HEK293 (cell line): ENCODE measurements around the gene VWA3A.

Experiments
- CTCF ChIA-PET: fragments of 350-600 bp; formaldehyde crosslinking; extraction: SDS; loops from one replicate; lab custom pipeline; 2021; ENCODE audit warnings: antibody characterized with exemption; lab: Yijun Ruan, JAX
- POLR2A ChIA-PET: fragments of 300-600 bp; formaldehyde crosslinking; extraction: SDS; loops from one replicate; lab custom pipeline; 2020; ENCODE audit warnings: antibody characterized with exemption, inconsistent platforms; lab: Yijun Ruan, JAX
- H3K27ac ChIP-seq: fragments of 200-500 bp; sonication (Bioruptor generic); 2 replicates; pipeline ENCODE4 v1.5.1; 2014; ENCODE audit warnings: low read depth, low read length, control low read depth, inconsistent platforms; ENCODE audit errors: extremely low read depth
- H3K36me3 ChIP-seq, 2 experiments: fragments of 200-500 bp in 1 of 2; sonication (Bioruptor generic) in 1 of 2; 1 replicate in 1 of 2; 2 replicates in 1 of 2; pipeline ENCODE4 v1.5.1; 2014 to 2017; ENCODE audit warnings: inconsistent platforms in 2 of 2, low read length in 2 of 2; ENCODE audit not compliant: control insufficient read depth in 2 of 2, insufficient read depth in 1 of 2
- H3K4me1 ChIP-seq: fragments of 200-500 bp; sonication (Bioruptor generic); 2 replicates; pipeline ENCODE4 v1.5.1; 2014; ENCODE audit warnings: mild to moderate bottlenecking, low read length, inconsistent platforms; ENCODE audit not compliant: control insufficient read depth, insufficient read depth
- H3K4me3 ChIP-seq: 2 replicates; pipeline ENCODE4 v1.5.1; 2011; ENCODE audit warnings: low read depth, mild to moderate bottlenecking, control low read depth, low read length, moderate library complexity
- H3K9me3 ChIP-seq: fragments of 200-500 bp; sonication (Bioruptor generic); 2 replicates; pipeline ENCODE4 v1.5.1; 2014; ENCODE audit warnings: low read depth, low read length, inconsistent platforms; ENCODE audit not compliant: control insufficient read depth, insufficient read depth
- GLIS1 ChIP-seq: fragments of 450-650 bp; formaldehyde crosslinking; IDR thresholded peaks from 2 replicates; pipeline ENCODE4 v1.5.1; 2016; ENCODE audit warnings: missing biosample characterization, missing genetic modification characterization
- KLF16 ChIP-seq: fragments of 450-650 bp; formaldehyde crosslinking; IDR thresholded peaks from 2 replicates; pipeline ENCODE4 v1.5.1; 2017; ENCODE audit warnings: missing biosample characterization, missing genetic modification characterization
- KLF9 ChIP-seq: fragments of 450-650 bp; formaldehyde crosslinking; IDR thresholded peaks from 2 replicates; pipeline ENCODE4 v1.5.1; 2016; ENCODE audit warnings: missing biosample characterization, missing genetic modification characterization, low read depth
- SP2 ChIP-seq: fragments of 450-650 bp; formaldehyde crosslinking; IDR thresholded peaks from 2 replicates; pipeline ENCODE4 v1.5.1; 2016; ENCODE audit warnings: missing biosample characterization, missing genetic modification characterization
- ZNF433 ChIP-seq: fragments of 450-650 bp; formaldehyde crosslinking; IDR thresholded peaks from 2 replicates; pipeline ENCODE4 v1.5.1; 2016; ENCODE audit warnings: missing biosample characterization, missing genetic modification characterization, low read depth
- ZNF501 ChIP-seq: fragments of 450-650 bp; formaldehyde crosslinking; IDR thresholded peaks from 2 replicates; pipeline ENCODE4 v1.5.1; 2016; ENCODE audit warnings: missing biosample characterization, missing genetic modification characterization
- ZNF585B ChIP-seq: fragments of 450-650 bp; formaldehyde crosslinking; IDR thresholded peaks from 2 replicates; pipeline ENCODE4 v1.5.1; 2016; ENCODE audit warnings: missing biosample characterization, missing genetic modification characterization
- ZNF610 ChIP-seq: fragments of 450-650 bp; formaldehyde crosslinking; IDR thresholded peaks from 2 replicates; pipeline ENCODE4 v1.5.1; 2016; ENCODE audit warnings: missing biosample characterization, missing genetic modification characterization, borderline replicate concordance
- ZNF624 ChIP-seq: fragments of 450-650 bp; formaldehyde crosslinking; IDR thresholded peaks from 2 replicates; pipeline ENCODE4 v1.5.1; 2017; ENCODE audit warnings: missing biosample characterization, missing genetic modification characterization
- ZNF660 ChIP-seq: fragments of 450-650 bp; IDR thresholded peaks from 2 replicates; pipeline ENCODE4 v1.5.1; 2018; ENCODE audit warnings: missing biosample characterization, mild to moderate bottlenecking, missing genetic modification characterization
- ZNF701 ChIP-seq: fragments of 450-650 bp; formaldehyde crosslinking; IDR thresholded peaks from 2 replicates; pipeline ENCODE4 v1.5.1; 2016; ENCODE audit warnings: missing biosample characterization, missing genetic modification characterization
- ZNF76 ChIP-seq: fragments of 450-650 bp; formaldehyde crosslinking; IDR thresholded peaks from 2 replicates; pipeline ENCODE4; 2016; ENCODE audit warnings: low read depth, missing biosample characterization, missing genetic modification characterization, borderline replicate concordance
- TF ChIP-seq, protein P1 (sequence below): fragments of 450-650 bp; formaldehyde crosslinking; IDR thresholded peaks from 2 replicates; pipeline ENCODE4 v1.5.1; 2016; ENCODE audit warnings: missing biosample characterization, missing genetic modification characterization
- TF ChIP-seq, protein P2 (sequence below): fragments of 450-650 bp; formaldehyde crosslinking; IDR thresholded peaks from 2 replicates; pipeline ENCODE4 v1.5.1; 2016; ENCODE audit warnings: missing biosample characterization, missing genetic modification characterization
- TF ChIP-seq, protein P3 (sequence below): fragments of 450-650 bp; formaldehyde crosslinking; IDR thresholded peaks from 2 replicates; pipeline ENCODE4 v1.5.1; 2016; ENCODE audit warnings: missing biosample characterization, missing genetic modification characterization
- TF ChIP-seq, protein P4 (sequence below): fragments of 450-650 bp; formaldehyde crosslinking; IDR thresholded peaks from 2 replicates; pipeline ENCODE4 v1.5.1; 2017; ENCODE audit warnings: missing biosample characterization, missing genetic modification characterization
- TF ChIP-seq, protein P5 (sequence below): fragments of 450-650 bp; formaldehyde crosslinking; IDR thresholded peaks from 2 replicates; pipeline ENCODE4 v1.5.1; 2017; ENCODE audit warnings: missing biosample characterization, missing genetic modification characterization
- TF ChIP-seq, protein P6 (sequence below): fragments of 450-650 bp; formaldehyde crosslinking; IDR thresholded peaks from 2 replicates; pipeline ENCODE4 v1.5.1; 2016; ENCODE audit warnings: missing biosample characterization, missing genetic modification characterization

The VWA3A gene

DNA sequence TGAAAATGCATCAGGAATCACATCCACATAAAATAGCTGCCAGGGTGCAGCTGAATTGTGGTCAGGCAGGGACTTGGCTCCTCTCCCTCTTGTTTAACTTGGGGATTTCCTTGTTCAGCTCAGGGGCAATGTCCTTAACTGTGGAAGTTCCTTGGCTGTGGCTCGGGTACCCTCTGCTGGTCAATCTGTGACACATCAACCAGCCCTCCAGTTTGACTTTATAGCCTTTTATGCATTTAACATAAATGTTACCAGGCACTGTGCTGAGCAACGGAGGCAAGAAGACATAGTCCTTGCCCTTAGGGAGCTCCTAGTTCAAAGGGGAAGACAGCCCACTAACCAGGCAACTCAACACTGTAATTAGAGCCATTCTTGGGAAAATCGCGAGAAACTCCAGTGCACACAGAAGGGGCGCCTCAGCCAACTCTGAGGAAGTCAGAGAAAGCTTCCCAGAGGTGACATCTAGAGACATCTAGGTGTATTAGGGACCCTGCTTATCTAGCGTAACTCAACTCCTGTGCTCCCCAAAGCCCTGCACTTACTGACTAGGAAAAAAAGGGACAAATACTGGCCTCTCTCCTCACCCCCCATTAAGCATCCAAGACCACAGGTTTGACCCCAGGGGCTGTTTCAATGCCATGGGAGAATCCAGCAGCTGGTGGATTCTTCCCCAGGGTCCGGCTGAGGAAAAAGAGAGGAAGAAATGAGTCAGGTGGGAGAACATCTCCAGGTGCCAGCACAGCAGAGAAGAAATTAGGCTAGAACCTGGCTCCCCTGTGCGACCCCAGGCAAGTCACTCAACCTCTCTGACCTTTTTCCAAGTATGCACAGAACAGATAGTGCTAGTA lies 96.5 kb downstream of the VWA3A start (continued):
- TF ChIP-seq ZNF76 (tag by site-specific recombination) (no peak), ZNF624 (tag by site-specific recombination) (no peak), ZNF433 (no peak), ZNF660 (tag by site-specific recombination) (peak; percentile 45; the same call in 1 of the 2 replicates), ZNF585B (no peak)
- TF ChIP-seq, protein P1, sequence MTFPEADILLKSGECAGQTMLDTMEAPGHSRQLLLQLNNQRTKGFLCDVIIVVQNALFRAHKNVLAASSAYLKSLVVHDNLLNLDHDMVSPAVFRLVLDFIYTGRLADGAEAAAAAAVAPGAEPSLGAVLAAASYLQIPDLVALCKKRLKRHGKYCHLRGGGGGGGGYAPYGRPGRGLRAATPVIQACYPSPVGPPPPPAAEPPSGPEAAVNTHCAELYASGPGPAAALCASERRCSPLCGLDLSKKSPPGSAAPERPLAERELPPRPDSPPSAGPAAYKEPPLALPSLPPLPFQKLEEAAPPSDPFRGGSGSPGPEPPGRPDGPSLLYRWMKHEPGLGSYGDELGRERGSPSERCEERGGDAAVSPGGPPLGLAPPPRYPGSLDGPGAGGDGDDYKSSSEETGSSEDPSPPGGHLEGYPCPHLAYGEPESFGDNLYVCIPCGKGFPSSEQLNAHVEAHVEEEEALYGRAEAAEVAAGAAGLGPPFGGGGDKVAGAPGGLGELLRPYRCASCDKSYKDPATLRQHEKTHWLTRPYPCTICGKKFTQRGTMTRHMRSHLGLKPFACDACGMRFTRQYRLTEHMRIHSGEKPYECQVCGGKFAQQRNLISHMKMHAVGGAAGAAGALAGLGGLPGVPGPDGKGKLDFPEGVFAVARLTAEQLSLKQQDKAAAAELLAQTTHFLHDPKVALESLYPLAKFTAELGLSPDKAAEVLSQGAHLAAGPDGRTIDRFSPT (tag by site-specific recombination), result no peak
- TF ChIP-seq, protein P2, sequence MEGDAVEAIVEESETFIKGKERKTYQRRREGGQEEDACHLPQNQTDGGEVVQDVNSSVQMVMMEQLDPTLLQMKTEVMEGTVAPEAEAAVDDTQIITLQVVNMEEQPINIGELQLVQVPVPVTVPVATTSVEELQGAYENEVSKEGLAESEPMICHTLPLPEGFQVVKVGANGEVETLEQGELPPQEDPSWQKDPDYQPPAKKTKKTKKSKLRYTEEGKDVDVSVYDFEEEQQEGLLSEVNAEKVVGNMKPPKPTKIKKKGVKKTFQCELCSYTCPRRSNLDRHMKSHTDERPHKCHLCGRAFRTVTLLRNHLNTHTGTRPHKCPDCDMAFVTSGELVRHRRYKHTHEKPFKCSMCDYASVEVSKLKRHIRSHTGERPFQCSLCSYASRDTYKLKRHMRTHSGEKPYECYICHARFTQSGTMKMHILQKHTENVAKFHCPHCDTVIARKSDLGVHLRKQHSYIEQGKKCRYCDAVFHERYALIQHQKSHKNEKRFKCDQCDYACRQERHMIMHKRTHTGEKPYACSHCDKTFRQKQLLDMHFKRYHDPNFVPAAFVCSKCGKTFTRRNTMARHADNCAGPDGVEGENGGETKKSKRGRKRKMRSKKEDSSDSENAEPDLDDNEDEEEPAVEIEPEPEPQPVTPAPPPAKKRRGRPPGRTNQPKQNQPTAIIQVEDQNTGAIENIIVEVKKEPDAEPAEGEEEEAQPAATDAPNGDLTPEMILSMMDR, result peak; percentile 85

DNA sequence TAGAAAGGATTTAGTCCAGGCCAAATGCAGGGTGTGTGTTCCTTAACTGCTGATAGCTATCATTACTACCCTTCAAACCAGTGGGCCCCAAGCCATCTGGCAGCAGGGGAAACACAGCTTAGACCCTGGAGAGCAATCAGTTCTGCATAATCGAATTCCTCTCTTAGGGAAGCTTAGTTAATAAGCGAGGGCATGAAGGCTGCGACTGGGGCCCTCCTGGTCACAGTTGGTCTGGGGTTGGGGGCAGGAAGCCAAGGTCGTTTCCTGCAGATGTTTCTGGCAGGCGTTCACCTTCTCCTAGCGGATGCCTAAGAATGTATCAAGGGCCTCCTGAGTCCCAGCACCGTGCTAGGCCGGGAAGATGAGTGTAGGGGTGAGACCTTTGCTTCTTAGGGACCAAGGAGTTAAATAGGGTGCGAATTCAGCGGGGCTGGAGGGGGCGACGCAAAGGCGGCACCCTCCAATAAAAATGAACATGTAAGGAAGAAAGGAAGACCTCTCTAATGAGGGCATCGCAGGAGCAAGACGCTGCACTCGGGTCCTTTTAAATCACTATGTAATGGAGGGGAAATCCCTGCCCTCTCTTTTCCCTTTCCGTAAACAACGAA lies 97.2 kb downstream of the VWA3A start:
- H3K4me3 ChIP-seq, result peak overlapping the region; percentile 64
- ChIA-PET POLR2A (interaction anchor here (1.1 to 1.4 kb wide), 2 partner anchors 181 to 201 kb away, joined by 3 read pairs; no protein-coding TSS in a partner anchor), CTCF (interaction anchor here (0.6 to 5.0 kb wide), 22 partner anchors 11 to 482 kb away, joined by 3 to 66 read pairs (median 4); partner anchors contain the start of genes MOSMO, PDZD9 and UQCRC2)
- no peak overlapping the region for H3K27ac ChIP-seq
- no peaks in the 10 kb centered on the region for H3K36me3 ChIP-seq
- H3K4me1 ChIP-seq, result peaks cover 6% of the 10 kb centered on the region
- TF ChIP-seq ZNF501 (tag by site-specific recombination), result no peak
- TF ChIP-seq, protein P3, sequence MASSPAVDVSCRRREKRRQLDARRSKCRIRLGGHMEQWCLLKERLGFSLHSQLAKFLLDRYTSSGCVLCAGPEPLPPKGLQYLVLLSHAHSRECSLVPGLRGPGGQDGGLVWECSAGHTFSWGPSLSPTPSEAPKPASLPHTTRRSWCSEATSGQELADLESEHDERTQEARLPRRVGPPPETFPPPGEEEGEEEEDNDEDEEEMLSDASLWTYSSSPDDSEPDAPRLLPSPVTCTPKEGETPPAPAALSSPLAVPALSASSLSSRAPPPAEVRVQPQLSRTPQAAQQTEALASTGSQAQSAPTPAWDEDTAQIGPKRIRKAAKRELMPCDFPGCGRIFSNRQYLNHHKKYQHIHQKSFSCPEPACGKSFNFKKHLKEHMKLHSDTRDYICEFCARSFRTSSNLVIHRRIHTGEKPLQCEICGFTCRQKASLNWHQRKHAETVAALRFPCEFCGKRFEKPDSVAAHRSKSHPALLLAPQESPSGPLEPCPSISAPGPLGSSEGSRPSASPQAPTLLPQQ (tag by site-specific recombination), result peak; percentile 42; the same call in 1 of the 2 replicates
- no peaks in the 10 kb centered on the region for H3K9me3 ChIP-seq

DNA sequence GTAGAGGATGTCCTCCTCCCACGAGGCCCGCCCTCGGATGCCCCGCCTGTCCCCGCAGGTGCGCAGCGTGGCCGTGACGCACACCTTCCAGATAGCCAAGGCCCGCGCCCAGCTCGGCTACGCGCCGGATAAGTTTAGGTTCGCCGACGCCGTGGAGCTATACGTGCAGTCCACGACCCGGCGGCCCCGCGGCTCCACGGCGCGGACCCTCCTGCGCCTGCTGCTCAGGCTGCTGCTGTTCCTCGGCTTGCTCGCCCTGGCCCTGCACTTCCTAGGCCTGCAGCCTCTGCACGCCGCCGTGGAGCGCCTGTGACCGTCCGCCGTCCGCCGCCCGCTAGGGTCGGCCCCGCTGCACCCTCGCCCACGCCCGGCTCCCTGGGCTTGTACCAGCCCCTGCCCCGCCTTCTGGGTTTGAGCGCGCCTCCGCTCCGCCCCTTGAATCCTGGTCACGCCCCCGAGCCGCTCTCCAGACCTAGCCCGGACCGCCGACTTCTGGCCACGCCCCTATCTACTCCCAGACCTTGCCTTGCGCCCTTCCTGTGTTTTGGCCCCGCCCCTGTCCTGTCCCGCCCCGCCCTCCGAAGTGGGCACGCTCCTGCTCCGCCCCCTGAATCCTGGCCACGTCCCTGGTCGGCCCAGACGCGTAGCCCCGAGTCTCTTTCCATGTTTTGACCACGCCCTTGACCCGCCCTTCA lies 97.9 kb downstream of the VWA3A start:
- no peak overlapping the region for H3K27ac ChIP-seq
- POLR2A ChIA-PET, result interaction anchor here (0.6 to 1.6 kb wide), 3 partner anchors 26 to 489 kb away, joined by 3 to 7 read pairs (median 4); no protein-coding TSS in a partner anchor
- CTCF ChIA-PET, result interaction anchor here (0.8 to 5.0 kb wide), 9 partner anchors 12 to 196 kb away, joined by 3 to 66 read pairs (median 4); partner anchors contain the start of genes MOSMO and PDZD9
- H3K9me3 ChIP-seq, result no peaks in the 10 kb centered on the region
- peak overlapping the region; percentile 64 for H3K4me3 ChIP-seq
- no peaks in the 10 kb centered on the region for H3K36me3 ChIP-seq
- peaks cover 6% of the 10 kb centered on the region for H3K4me1 ChIP-seq
- TF ChIP-seq KLF16 (tag by site-specific recombination) (peak; percentile 71; the same call in 1 of the 2 replicates), GLIS1 (tag by site-specific recombination) (0 out of 2 replicates have a peak, but pooled peaks have one; percentile 11), KLF9 (peak; percentile 94), SP2 (peak; percentile 65), ZNF610 (tag by site-specific recombination) (peak; percentile 84; the same call in 1 of the 2 replicates), ZNF701 (tag by site-specific recombination) (no peak)
- TF ChIP-seq, protein P4, sequence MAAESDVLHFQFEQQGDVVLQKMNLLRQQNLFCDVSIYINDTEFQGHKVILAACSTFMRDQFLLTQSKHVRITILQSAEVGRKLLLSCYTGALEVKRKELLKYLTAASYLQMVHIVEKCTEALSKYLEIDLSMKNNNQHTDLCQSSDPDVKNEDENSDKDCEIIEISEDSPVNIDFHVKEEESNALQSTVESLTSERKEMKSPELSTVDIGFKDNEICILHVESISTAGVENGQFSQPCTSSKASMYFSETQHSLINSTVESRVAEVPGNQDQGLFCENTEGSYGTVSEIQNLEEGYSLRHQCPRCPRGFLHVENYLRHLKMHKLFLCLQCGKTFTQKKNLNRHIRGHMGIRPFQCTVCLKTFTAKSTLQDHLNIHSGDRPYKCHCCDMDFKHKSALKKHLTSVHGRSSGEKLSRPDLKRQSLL (tag by site-specific recombination), result no peak
- TF ChIP-seq, protein P5, sequence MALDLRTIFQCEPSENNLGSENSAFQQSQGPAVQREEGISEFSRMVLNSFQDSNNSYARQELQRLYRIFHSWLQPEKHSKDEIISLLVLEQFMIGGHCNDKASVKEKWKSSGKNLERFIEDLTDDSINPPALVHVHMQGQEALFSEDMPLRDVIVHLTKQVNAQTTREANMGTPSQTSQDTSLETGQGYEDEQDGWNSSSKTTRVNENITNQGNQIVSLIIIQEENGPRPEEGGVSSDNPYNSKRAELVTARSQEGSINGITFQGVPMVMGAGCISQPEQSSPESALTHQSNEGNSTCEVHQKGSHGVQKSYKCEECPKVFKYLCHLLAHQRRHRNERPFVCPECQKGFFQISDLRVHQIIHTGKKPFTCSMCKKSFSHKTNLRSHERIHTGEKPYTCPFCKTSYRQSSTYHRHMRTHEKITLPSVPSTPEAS (tag by site-specific recombination), result no peak
- TF ChIP-seq, protein P6, sequence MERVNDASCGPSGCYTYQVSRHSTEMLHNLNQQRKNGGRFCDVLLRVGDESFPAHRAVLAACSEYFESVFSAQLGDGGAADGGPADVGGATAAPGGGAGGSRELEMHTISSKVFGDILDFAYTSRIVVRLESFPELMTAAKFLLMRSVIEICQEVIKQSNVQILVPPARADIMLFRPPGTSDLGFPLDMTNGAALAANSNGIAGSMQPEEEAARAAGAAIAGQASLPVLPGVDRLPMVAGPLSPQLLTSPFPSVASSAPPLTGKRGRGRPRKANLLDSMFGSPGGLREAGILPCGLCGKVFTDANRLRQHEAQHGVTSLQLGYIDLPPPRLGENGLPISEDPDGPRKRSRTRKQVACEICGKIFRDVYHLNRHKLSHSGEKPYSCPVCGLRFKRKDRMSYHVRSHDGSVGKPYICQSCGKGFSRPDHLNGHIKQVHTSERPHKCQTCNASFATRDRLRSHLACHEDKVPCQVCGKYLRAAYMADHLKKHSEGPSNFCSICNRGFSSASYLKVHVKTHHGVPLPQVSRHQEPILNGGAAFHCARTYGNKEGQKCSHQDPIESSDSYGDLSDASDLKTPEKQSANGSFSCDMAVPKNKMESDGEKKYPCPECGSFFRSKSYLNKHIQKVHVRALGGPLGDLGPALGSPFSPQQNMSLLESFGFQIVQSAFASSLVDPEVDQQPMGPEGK (tag by site-specific recombination), result peak; percentile 68
